NCI-H187 (cell line): ENCODE results near the gene SH3BP2.
A peak's percentile ranks its signal among the peaks of the same experiment; 100 is the strongest.

Experiments
- DNase-seq, 2 experiments: peaks; one replicate each; lab custom pipeline; 2025; lab: John Stamatoyannopoulos, UW

SH3BP2 gene

GRCh38 chr4:2832981-2833670 is 40.2 kb downstream of the SH3BP2 start:
- no peak for DNase-seq

- no peak for DNase-seq
Observed at GRCh38 chr4:2833671-2834000, 40.8 kb downstream of the SH3BP2 start.

- no peak for DNase-seq
Observed at GRCh38 chr4:2834001-2834921, 41.4 kb downstream of the SH3BP2 start.

- DNase-seq: no peak
Observed at GRCh38 chr4:2835978-2836377, 43.1 kb downstream of the SH3BP2 start.

GRCh38 chr4:2836391-2836859 is 43.5 kb downstream of the SH3BP2 start:
- no peak for DNase-seq

- no peak for DNase-seq
Observed at GRCh38 chr4:2837110-2837903, 44.4 kb downstream of the SH3BP2 start.

- no peak for DNase-seq
Observed at GRCh38 chr4:2837904-2838496, 45.1 kb downstream of the SH3BP2 start.

GRCh38 chr4:2839060-2839459 is 46.2 kb downstream of the SH3BP2 start:
- no peak for DNase-seq

- no peak for DNase-seq
Observed at GRCh38 chr4:2842687-2843262, 49.9 kb downstream of the SH3BP2 start.

- DNase-seq: peak; percentile 84 to 95
Observed at GRCh38 chr4:2843263-2843940, 50.5 kb downstream of the SH3BP2 start, which contains the start of gene ADD1. TSS of gene ADD1 (plus strand) at chr4:2843844. CDS start at chr4:2875916, 32,072 bp downstream.

GRCh38 chr4:2843941-2844584 is 51.2 kb downstream of the SH3BP2 start:
- no peak for DNase-seq

GRCh38 chr4:2846172-2846571 is 53.3 kb downstream of the SH3BP2 start:
- no peak for DNase-seq

GRCh38 chr4:2847302-2847871 is 54.5 kb downstream of the SH3BP2 start:
- no peak for DNase-seq

GRCh38 chr4:2848449-2848848 is 55.6 kb downstream of the SH3BP2 start:
- no peak for DNase-seq

- no peak for DNase-seq
Observed at GRCh38 chr4:2849267-2850152, 56.6 kb downstream of the SH3BP2 start.

GRCh38 chr4:2850966-2851798 is 58.3 kb downstream of the SH3BP2 start:
- DNase-seq: no peak

- no peak for DNase-seq
Observed at GRCh38 chr4:2852481-2852921, 59.6 kb downstream of the SH3BP2 start.

GRCh38 chr4:2855584-2855983 is 62.7 kb downstream of the SH3BP2 start:
- DNase-seq: no peak
